Activated gamma-delta T cell treated with Interleukin-2 at 50 U/mL for 16 hours (primary cell): ENCODE data around the gene RNF212.

Experiments used
- DNase-seq: peaks from one replicate; pipeline ENCODE4 v3.0.0-alpha.2; 2020

Gene RNF212

GRCh38 chr4:1030559-1030958 lies 82.8 kb downstream of the RNF212 start:
- DNase-seq, result no peak

- DNase-seq, result no peak
Observed at GRCh38 chr4:1030031-1030430, 83.3 kb downstream of the RNF212 start.

- DNase-seq, result no peak
Observed at GRCh38 chr4:1029529-1029928, 83.8 kb downstream of the RNF212 start.

GRCh38 chr4:1028574-1029220 lies 84.7 kb downstream of the RNF212 start:
- DNase-seq, result no peak

- no peak for DNase-seq
Observed at GRCh38 chr4:1027915-1028238, 85.5 kb downstream of the RNF212 start.

- DNase-seq, result no peak
Observed at GRCh38 chr4:1027219-1027914, 86.0 kb downstream of the RNF212 start.

- DNase-seq, result no peak
Observed at GRCh38 chr4:1026115-1026514, 87.2 kb downstream of the RNF212 start.

- DNase-seq, result no peak
Observed at GRCh38 chr4:1024882-1025545, 88.3 kb downstream of the RNF212 start.

GRCh38 chr4:1023895-1024740 lies 89.2 kb downstream of the RNF212 start:
- DNase-seq, result no peak

- DNase-seq, result no peak
Observed at GRCh38 chr4:1023075-1023640, 90.2 kb downstream of the RNF212 start.

- DNase-seq, result no peak
Observed at GRCh38 chr4:1022739-1023066, 90.7 kb downstream of the RNF212 start.

GRCh38 chr4:1022051-1022738 lies 91.2 kb downstream of the RNF212 start:
- no peak for DNase-seq
